Neural progenitor cell (in vitro differentiated cells): ENCODE measurements around the gene GMPR.

Source experiments
- CTCF ChIP-seq: fragments of 200-600 bp; sonication (generic); IDR thresholded peaks from 2 replicates; pipeline ENCODE4 v1.5.1; 2017; ENCODE audit warnings: antibody characterized with exemption, mild to moderate bottlenecking
- EZH2 ChIP-seq: fragments of 200-600 bp; sonication (generic); IDR thresholded peaks from 2 replicates; pipeline ENCODE4 v1.6.1; 2017; ENCODE audit warnings: antibody characterized with exemption, mild to moderate bottlenecking, moderate library complexity
- EZH2phosphoT487 ChIP-seq: fragments of 200-600 bp; sonication (generic); IDR thresholded peaks from 2 replicates; pipeline ENCODE4 v1.6.1; 2017; ENCODE audit warnings: antibody characterized with exemption

- TF ChIP-seq CTCF (no peak), EZH2 (no peak), EZH2phosphoT487 (no peak)
Observed at GRCh38 chr6:16228043-16228442, 10.3 kb upstream of the GMPR start.
